Stimulated activated CD4-positive, alpha-beta T cell treated with anti-CD3 and anti-CD28 coated beads, Interleukin-1b, Interleukin-23, amount 100 ng/mL, for 1 hour (primary cell): ENCODE measurements around the gene SOHLH1.

Source experiments
- DNase-seq, 2 donors: peaks; one replicate each; pipeline ENCODE4 v3.0.0-alpha.2; 2020; ENCODE audit warnings: low read depth in 2 of 2

Gene SOHLH1

GRCh38 chr9:135703726-135704125 lies 4.4 kb upstream of the SOHLH1 start:
- DNase-seq, result no peak

GRCh38 chr9:135701959-135702721 lies 2.9 kb upstream of the SOHLH1 start, which contains the start of gene KCNT1:
Gene KCNT1, plus strand, starts transcription at chr9:135702185. Its CDS starts 74 bp downstream, at chr9:135702259.
- peak in 1 of 2 donors; percentile 53 for DNase-seq

GRCh38 chr9:135701067-135701958 lies 2.0 kb upstream of the SOHLH1 start:
- no peak for DNase-seq

GRCh38 chr9:135700525-135700924 lies 1.2 kb upstream of the SOHLH1 start:
- DNase-seq, result no peak

- no peak for DNase-seq
These were observed 514 bp downstream of the SOHLH1 start for GRCh38 chr9:135698767-135699166.

GRCh38 chr9:135698236-135698635 lies 1.0 kb downstream of the SOHLH1 start:
- no peak for DNase-seq

- no peak for DNase-seq
These were observed 2.1 kb downstream of the SOHLH1 start for GRCh38 chr9:135697226-135697625.

- DNase-seq, result no peak
These were observed 2.8 kb downstream of the SOHLH1 start for GRCh38 chr9:135696446-135696845.

GRCh38 chr9:135695642-135696041 lies 3.6 kb downstream of the SOHLH1 start:
- no peak for DNase-seq

- DNase-seq, result no peak
These were observed 4.2 kb downstream of the SOHLH1 start for GRCh38 chr9:135695036-135695435.

- no peak for DNase-seq
These were observed 4.9 kb downstream of the SOHLH1 start for GRCh38 chr9:135694414-135694813.

GRCh38 chr9:135693771-135694170 lies 5.5 kb downstream of the SOHLH1 start:
- DNase-seq, result no peak

- no peak for DNase-seq
These were observed 6.0 kb downstream of the SOHLH1 start for GRCh38 chr9:135693265-135693664.

- no peak for DNase-seq
These were observed 6.9 kb downstream of the SOHLH1 start for GRCh38 chr9:135692410-135692809.

GRCh38 chr9:135690836-135691570 lies 8.3 kb downstream of the SOHLH1 start:
- no peak for DNase-seq

- no peak for DNase-seq
These were observed 10.3 kb downstream of the SOHLH1 start for GRCh38 chr9:135689011-135689410.

- DNase-seq, result no peak
These were observed 12.1 kb downstream of the SOHLH1 start for GRCh38 chr9:135687216-135687615.

GRCh38 chr9:135684691-135685090 lies 14.6 kb downstream of the SOHLH1 start:
- DNase-seq, result no peak

- DNase-seq, result no peak
These were observed 15.8 kb downstream of the SOHLH1 start for GRCh38 chr9:135683401-135684034.

- DNase-seq, result no peak
These were observed 18.1 kb downstream of the SOHLH1 start for GRCh38 chr9:135681161-135681560.

GRCh38 chr9:135680056-135680455 lies 19.2 kb downstream of the SOHLH1 start:
- DNase-seq, result no peak
